Measurements from ENCODE around the gene CAPS2. TPM values are rescaled to one million over a fixed set of nuclear protein-coding genes. Genes with fewer than 3 reads are reported as not detected.

Gene CAPS2
- total RNA-seq, 2 experiments from 2014 or later = not detected

DNA sequence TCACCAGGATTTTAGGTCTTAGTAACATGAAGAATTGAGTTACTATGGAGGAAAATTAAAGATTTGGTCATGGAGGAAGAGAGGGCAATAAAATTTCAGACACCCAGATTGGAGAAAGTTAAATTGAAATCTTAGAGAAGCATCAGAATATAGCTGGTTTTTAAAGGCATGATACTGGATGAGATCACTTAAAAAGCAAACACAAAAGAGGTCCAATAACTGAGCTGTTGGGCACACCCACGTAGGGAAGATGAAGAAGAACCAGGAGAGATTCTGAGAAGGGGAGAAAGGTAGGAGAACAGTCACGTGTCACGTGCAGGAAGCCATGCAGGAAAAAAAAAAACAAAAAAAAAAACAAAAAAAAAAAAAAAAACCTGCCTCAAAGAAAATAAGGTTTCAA is 18.8 kb downstream of the CAPS2 start:
- H3K4me2 ChIP-seq (ENCODE audit: low read length) = no peak overlapping the region
- H3K4me3 ChIP-seq (ENCODE audit: low read depth, low read length, poor library complexity, severe bottlenecking) = no peak overlapping the region
- ChIA-PET POLR2A (interaction anchor here (0.6 kb wide), 1 partner anchor 622 kb away, joined by 4 read pairs; no protein-coding TSS in a partner anchor), CTCF (ENCODE audit: unreplicated experiment) (no interaction called here)
- H3K9me2 ChIP-seq (ENCODE audit: insufficient read depth, low read length) = no peaks in the 10 kb centered on the region
- no TSS peak for BruUV-seq (replicated peaks)
- no peaks in the 10 kb centered on the region for H3K9me3 ChIP-seq (ENCODE audit: low read length)
- H3K27ac ChIP-seq (ENCODE audit: low read depth, low read length, poor library complexity, severe bottlenecking) = no peak overlapping the region
- H3K79me2 ChIP-seq (ENCODE audit: insufficient read depth, low read depth, low read length) = no peaks in the 10 kb centered on the region
- no peaks in the 10 kb centered on the region for H4K20me1 ChIP-seq (ENCODE audit: insufficient read depth, low read length)
- TF ChIP-seq, protein P1, sequence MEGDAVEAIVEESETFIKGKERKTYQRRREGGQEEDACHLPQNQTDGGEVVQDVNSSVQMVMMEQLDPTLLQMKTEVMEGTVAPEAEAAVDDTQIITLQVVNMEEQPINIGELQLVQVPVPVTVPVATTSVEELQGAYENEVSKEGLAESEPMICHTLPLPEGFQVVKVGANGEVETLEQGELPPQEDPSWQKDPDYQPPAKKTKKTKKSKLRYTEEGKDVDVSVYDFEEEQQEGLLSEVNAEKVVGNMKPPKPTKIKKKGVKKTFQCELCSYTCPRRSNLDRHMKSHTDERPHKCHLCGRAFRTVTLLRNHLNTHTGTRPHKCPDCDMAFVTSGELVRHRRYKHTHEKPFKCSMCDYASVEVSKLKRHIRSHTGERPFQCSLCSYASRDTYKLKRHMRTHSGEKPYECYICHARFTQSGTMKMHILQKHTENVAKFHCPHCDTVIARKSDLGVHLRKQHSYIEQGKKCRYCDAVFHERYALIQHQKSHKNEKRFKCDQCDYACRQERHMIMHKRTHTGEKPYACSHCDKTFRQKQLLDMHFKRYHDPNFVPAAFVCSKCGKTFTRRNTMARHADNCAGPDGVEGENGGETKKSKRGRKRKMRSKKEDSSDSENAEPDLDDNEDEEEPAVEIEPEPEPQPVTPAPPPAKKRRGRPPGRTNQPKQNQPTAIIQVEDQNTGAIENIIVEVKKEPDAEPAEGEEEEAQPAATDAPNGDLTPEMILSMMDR (conservative IDR thresholded peaks at IDR 0.05; ENCODE audit: low read length) = no peak
- no peak for TF ChIP-seq EZH2phosphoT487 (IDR thresholded peaks at IDR 0.05; ENCODE audit: borderline replicate concordance, low read depth, low read length)
- no peak for DNase-seq (ENCODE audit: low spot score)
- no peaks in the 10 kb centered on the region for H3K36me3 ChIP-seq (ENCODE audit: insufficient read depth, low read length)
- intact Hi-C loops (cut with micrococcal nuclease; ENCODE audit: unreplicated experiment) = no loop called here
- H2AFZ ChIP-seq (ENCODE audit: low read length) = no peak overlapping the region
- H3K4me1 ChIP-seq (ENCODE audit: insufficient read depth, low read length, poor library complexity, severe bottlenecking) = no peaks in the 10 kb centered on the region

DNA sequence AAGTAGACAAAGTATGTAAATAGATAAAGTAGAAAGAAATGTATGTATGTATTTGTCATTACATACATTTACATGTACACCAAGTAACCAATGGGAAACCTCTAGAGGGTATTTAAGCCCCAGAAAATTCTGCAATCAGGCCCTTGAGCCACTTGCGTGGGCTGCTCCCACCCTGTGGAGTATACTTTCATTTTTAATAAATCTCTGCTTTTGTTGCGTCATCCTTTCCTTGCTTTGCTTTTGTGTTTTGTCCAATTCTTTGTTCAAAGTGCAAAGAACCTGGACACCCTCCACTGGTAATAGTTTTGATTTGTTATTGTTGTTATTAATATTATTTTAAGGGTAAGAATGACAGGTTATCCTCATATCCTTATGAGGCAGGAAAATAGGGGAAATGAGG is 21.8 kb downstream of the CAPS2 start:
- Histone ChIP-seq H3K36me3 (ENCODE audit: insufficient read depth, low read length) (no peaks in the 10 kb centered on the region), H3K9me2 (ENCODE audit: insufficient read depth, low read length) (no peaks in the 10 kb centered on the region), H3K79me2 (ENCODE audit: insufficient read depth, low read depth, low read length) (no peaks in the 10 kb centered on the region), H3K4me2 (ENCODE audit: low read length) (no peak overlapping the region), H2AFZ (ENCODE audit: low read length) (no peak overlapping the region), H3K4me1 (ENCODE audit: insufficient read depth, low read length, poor library complexity, severe bottlenecking) (no peaks in the 10 kb centered on the region), H3K9me3 (ENCODE audit: low read length) (no peaks in the 10 kb centered on the region), H4K20me1 (ENCODE audit: insufficient read depth, low read length) (no peaks in the 10 kb centered on the region), H3K4me3 (ENCODE audit: low read depth, low read length, poor library complexity, severe bottlenecking) (no peak overlapping the region), H3K27ac (ENCODE audit: low read depth, low read length, poor library complexity, severe bottlenecking) (no peak overlapping the region)
- CTCF ChIA-PET (ENCODE audit: unreplicated experiment) = no interaction called here
- intact Hi-C loops (cut with micrococcal nuclease; ENCODE audit: unreplicated experiment) = no loop called here
- BruUV-seq (replicated peaks) = no TSS peak
- DNase-seq (ENCODE audit: low spot score) = no peak
- TF ChIP-seq EZH2phosphoT487 (IDR thresholded peaks at IDR 0.05; ENCODE audit: borderline replicate concordance, low read depth, low read length) = no peak
- TF ChIP-seq, protein P1 (conservative IDR thresholded peaks at IDR 0.05; ENCODE audit: low read length) = no peak
- POLR2A ChIA-PET = no interaction called here

DNA sequence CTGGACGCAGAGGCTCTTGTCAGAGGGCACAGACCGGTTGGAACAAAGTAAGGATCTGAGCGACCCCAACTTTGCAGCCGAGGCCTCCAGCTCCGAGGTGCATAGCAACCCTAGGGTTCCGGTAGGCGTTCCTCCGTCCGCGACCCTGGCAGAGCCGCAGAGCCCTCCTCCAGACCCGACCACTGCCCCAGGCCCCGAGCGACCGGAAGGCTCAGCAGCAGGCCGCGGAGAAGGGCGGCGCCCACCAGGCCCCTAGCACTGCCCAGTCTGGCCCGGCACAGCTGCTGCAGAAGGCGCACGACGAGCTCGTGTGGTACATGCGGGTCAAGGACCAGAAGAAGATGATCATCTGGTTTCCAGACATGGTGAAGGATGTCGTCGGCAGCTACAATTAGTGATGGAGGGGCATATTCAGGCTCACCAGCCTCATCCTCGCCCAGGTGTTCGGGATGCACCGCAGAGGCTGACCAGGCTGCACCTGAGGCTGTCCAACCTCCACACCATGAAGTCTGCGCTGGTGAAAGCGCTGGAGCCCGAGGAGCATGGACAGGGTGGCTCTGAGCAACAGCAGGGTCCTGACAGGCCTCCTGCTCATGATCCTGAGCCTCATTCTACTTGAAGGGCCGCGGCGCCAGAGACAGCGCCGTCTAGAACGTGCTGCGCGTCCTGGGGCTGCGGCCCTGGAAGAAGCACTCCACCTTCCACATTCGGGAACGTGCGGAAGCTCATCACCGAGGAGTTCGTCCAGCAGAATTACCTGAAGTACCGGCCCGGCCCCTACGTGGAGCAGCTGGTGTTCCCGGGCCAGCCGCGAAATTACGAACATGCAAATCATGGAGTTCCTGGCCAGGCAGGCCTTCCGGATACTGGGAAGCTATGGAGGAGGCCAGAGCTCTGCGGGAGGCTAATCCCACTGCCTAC is 24.5 kb downstream of the CAPS2 start:
- no TSS peak for BruUV-seq (replicated peaks)
- H3K9me3 ChIP-seq (ENCODE audit: low read length) = no peaks in the 10 kb centered on the region
- no peaks in the 10 kb centered on the region for H3K9me2 ChIP-seq (ENCODE audit: insufficient read depth, low read length)
- H3K4me2 ChIP-seq (ENCODE audit: low read length) = no peak overlapping the region
- intact Hi-C loops (cut with micrococcal nuclease; ENCODE audit: unreplicated experiment) = no loop called here
- H3K79me2 ChIP-seq (ENCODE audit: insufficient read depth, low read depth, low read length) = no peaks in the 10 kb centered on the region
- H3K4me3 ChIP-seq (ENCODE audit: low read depth, low read length, poor library complexity, severe bottlenecking) = no peak overlapping the region
- ChIA-PET CTCF (ENCODE audit: unreplicated experiment) (no interaction called here), POLR2A (interaction anchor here (1.1 kb wide), 1 partner anchor 9 kb away, joined by 3 read pairs; no protein-coding TSS in a partner anchor)
- no peaks in the 10 kb centered on the region for H4K20me1 ChIP-seq (ENCODE audit: insufficient read depth, low read length)
- H3K36me3 ChIP-seq (ENCODE audit: insufficient read depth, low read length) = no peaks in the 10 kb centered on the region
- H3K27ac ChIP-seq (ENCODE audit: low read depth, low read length, poor library complexity, severe bottlenecking) = no peak overlapping the region
- DNase-seq (ENCODE audit: low spot score) = no peak
- TF ChIP-seq EZH2phosphoT487 (IDR thresholded peaks at IDR 0.05; ENCODE audit: borderline replicate concordance, low read depth, low read length) = no peak
- TF ChIP-seq, protein P1 (conservative IDR thresholded peaks at IDR 0.05; ENCODE audit: low read length) = no peak
- H2AFZ ChIP-seq (ENCODE audit: low read length) = no peak overlapping the region
- no peaks in the 10 kb centered on the region for H3K4me1 ChIP-seq (ENCODE audit: insufficient read depth, low read length, poor library complexity, severe bottlenecking)

Data from OCI-LY7 (cell line).